ENCODE results near the gene EGFL7. TPM values are rescaled to one million over a fixed set of nuclear protein-coding genes. Genes with fewer than 3 reads are reported as not detected.
A peak's percentile ranks its signal among the peaks of the same experiment; 100 is the strongest.
"Not testable (repeated sequence)": the region's sequence is repeated elsewhere in the genome, so short reads cannot be mapped to it uniquely, and the experiment has no call there.

Gene EGFL7
- total RNA-seq, 1 donor from 2014 or later: 61.5 TPM

DNA sequence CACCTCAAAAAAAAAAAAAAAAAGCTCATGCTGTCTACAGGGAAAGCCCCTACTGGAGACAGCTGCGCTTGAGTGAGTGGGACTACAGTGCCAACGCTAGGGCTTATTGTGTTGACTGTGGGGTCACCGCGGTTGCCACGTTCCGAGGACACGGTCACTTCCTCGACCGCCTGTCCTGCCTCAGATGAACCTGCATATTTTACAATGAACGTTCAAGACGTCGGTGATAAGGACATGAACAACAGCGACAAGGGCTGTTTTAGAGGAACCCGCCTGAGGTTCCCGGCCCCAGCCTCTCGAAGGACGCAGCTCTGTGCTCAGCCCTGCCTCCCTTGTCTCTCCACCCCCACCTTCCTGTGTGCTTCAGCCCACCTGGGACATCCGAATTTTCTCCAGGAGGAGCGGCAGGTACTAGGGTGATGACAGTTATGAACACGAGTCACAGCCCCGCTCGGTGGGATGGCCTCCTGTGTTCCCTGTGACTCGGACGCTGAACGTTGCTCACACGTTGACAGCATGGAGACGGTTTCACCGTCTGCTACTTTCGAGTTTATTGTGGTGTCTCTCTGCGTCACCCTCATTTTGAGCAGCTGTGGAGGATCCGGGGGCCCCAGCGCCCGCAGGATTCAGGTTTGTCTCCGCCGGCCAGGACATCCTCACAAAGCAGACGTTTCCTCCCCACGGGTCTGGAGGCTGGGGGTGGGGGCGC, 38.4 kb downstream of the EGFL7 start:
- ATAC-seq (ENCODE audit: poor library complexity): no peak
- intact Hi-C loops (cut with DNase I): no loop called here
- DNase-seq: no peak

DNA sequence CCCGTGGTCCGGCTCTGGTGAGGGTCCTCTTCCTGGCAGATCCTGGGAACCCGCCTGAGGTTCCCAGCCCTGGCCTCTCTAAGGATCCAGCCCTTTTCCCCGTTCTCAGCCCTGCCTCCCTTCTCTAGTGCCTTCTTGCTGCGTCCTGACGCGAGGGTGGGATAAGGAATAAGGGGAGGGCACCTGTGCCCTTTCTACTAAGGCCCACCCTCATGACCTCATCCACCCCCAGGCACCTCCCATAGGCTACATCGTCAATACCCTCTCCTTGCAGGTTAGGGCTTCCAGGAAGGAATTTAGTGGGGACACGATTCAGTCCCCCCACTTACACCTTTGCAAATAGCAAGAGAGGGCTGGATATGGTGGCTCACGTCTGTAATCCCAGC, 38.9 kb downstream of the EGFL7 start:
- no peak for ATAC-seq (ENCODE audit: poor library complexity)
- no peak for DNase-seq
- intact Hi-C loops (cut with DNase I): no loop called here

- intact Hi-C loops (cut with DNase I): no loop called here
- no peak for ATAC-seq (ENCODE audit: poor library complexity)
- DNase-seq: no peak
Measured at GRCh38 chr9:136703276-136703860, 40.7 kb downstream of the EGFL7 start.

GRCh38 chr9:136704741-136705140, 42.0 kb downstream of the EGFL7 start:
- DNase-seq; intact Hi-C loops (cut with DNase I); ATAC-seq (ENCODE audit: poor library complexity): not testable (repeated sequence)

GRCh38 chr9:136705564-136705963, 42.8 kb downstream of the EGFL7 start:
- ATAC-seq (ENCODE audit: poor library complexity) (no peak), DNase-seq (no peak)
- intact Hi-C loops (cut with DNase I): no loop called here

DNA sequence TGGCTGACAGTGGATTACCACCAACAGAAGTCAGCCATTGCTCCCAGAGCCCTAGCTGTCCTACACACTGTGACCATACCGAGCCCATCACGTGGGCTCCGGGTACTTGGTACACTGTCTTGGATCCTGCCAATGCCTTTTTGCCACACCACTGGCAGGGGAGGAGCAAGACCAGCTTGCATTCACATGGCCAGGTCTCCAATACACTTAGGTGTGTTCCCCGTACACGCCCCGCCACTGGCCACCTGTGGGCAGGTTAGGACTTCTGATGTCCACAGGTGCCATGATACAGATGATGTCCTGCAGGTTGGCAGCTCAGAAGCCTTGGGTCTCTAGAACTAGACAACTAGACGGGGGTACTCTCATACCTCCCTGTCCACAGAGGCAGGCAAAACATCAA, 44.3 kb downstream of the EGFL7 start:
- no peak for DNase-seq
- intact Hi-C loops (cut with DNase I): no loop called here

DNA sequence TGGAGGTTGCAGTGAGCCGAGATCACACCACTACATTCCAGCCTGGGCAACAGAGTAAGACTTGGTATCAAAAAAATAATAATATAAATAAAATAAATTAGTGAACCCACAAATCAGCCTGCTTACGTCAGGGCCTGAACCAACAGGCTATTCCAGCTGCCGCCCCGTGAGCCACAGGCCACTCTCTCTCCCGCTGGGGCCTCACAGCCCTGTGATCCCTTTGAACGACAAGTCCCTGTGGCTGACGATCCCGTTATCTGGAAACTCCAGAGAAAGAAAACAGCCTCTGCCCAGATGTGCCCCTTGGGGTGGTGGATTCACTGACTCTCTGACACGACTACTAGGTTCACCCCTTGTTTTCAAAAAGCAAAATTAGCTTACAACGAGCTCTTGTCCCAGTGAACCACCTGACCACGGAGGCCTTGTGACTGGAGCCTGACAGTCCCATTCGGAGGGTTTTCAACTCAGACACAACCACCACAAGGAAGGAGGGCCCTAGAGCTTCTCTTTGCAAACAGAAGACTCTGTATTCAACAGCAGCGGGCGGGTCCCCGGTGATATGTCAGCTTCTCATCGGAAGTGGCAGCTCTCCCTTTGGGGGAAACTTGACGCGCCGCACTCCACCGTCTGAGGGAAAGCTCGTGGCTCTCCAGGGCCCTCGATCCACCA, 45.3 kb downstream of the EGFL7 start:
- no peak for ATAC-seq (ENCODE audit: poor library complexity)
- no peak for DNase-seq
- intact Hi-C loops (cut with DNase I): no loop called here

More for the DNA sequence above, 44.3 kb downstream of the EGFL7 start:
- ATAC-seq (ENCODE audit: poor library complexity): no peak

GRCh38 chr9:136709454-136710109, 46.9 kb downstream of the EGFL7 start:
- intact Hi-C loops (cut with DNase I): no loop called here
- DNase-seq: no peak
- ATAC-seq (ENCODE audit: poor library complexity): no peak

- intact Hi-C loops (cut with DNase I): no loop called here
- ATAC-seq (ENCODE audit: poor library complexity) (no peak), DNase-seq (no peak)
Measured at GRCh38 chr9:136710543-136710942, 47.8 kb downstream of the EGFL7 start.

DNA sequence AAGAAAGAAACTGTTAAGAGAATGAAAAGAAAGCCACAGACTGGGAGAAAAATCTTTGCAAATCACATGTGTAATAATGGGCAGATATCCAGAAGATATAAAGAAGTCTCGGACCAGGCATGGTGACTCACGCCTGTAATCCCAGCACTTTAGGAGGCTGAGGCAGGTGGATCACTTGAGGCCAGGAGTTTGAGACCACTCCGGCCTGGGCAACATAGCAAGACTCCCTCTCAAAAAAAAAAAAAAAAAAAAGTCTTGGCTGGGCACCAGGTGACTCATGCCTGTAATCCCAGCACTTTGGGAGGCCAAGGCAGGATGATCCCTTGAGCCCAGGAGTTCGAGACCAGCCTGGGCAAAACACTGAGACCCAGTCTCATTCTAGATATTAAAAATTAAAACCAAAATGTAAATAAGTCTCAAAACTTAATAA, 48.5 kb downstream of the EGFL7 start:
- DNase-seq; intact Hi-C loops (cut with DNase I); ATAC-seq (ENCODE audit: poor library complexity): not testable (repeated sequence)

- intact Hi-C loops (cut with DNase I): no loop called here
- DNase-seq (no peak), ATAC-seq (ENCODE audit: poor library complexity) (peak; percentile 30)
Measured at GRCh38 chr9:136711751-136712689, 49.3 kb downstream of the EGFL7 start, which contains the start of gene DIPK1B. Gene DIPK1B, plus strand, starts transcription at chr9:136712572. Its CDS starts 94 bp downstream, at chr9:136712666.

- ATAC-seq (ENCODE audit: poor library complexity) (no peak), DNase-seq (no peak)
- intact Hi-C loops (cut with DNase I): no loop called here
Measured at GRCh38 chr9:136712690-136713544, 50.2 kb downstream of the EGFL7 start.

- no peak for DNase-seq
- ATAC-seq (ENCODE audit: poor library complexity): no peak
- intact Hi-C loops (cut with DNase I): no loop called here
Measured at GRCh38 chr9:136713550-136713949, 50.8 kb downstream of the EGFL7 start.

- intact Hi-C loops (cut with DNase I): no loop called here
- DNase-seq (peak; percentile 78), ATAC-seq (ENCODE audit: poor library complexity) (peak; percentile 23)
Measured at GRCh38 chr9:136714096-136714892, 51.6 kb downstream of the EGFL7 start.

- DNase-seq (no peak), ATAC-seq (ENCODE audit: poor library complexity) (no peak)
- intact Hi-C loops (cut with DNase I): no loop called here
Measured at GRCh38 chr9:136714893-136715274, 52.2 kb downstream of the EGFL7 start.

DNA sequence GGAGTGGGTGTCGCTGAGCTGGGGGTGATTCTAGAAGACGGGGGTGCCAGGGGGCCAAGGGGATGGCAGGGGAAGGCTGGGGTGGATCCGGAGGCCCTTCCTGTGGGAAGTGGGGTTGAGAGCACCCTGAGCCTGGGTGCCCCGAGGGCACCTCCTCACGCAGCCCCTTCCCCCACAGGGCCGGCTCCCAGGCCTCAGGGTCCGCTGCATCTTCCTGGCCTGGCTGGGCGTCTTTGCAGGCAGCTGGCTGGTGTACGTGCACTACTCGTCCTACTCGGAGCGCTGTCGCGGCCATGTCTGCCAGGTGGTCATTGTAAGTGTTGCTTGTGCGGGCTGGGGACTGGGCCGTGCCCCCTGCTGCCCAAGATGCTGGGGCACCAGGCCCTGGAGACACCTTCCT, 54.7 kb downstream of the EGFL7 start:
- intact Hi-C loops (cut with DNase I): no loop called here
- ATAC-seq (ENCODE audit: poor library complexity): no peak
- no peak for DNase-seq

All from Right ventricle myocardium superior (tissue), 1 donor.